Breast epithelium (tissue), 4 donors: ENCODE results near the gene LRPPRC. TPM values are rescaled to one million over a fixed set of nuclear protein-coding genes. Genes with fewer than 3 reads are reported as not detected.

ENCODE experiments used
- DNase-seq, 2 donors: peaks; one replicate each; pipeline ENCODE4 v3.0.0-alpha.2; 2019; ENCODE audit warnings: low spot score in 2 of 2
- H3K27ac ChIP-seq, 2 donors: fragments of 200-600 bp; sonication (generic) in 1 of 2; one replicate each; pipeline ENCODE4 v1.5.1; 2016 to 2019; ENCODE audit warnings: mild to moderate bottlenecking in 1 of 2
- H3K27me3 ChIP-seq, 2 donors: fragments of 200-600 bp; sonication (generic) in 1 of 2; one replicate each; pipeline versions ENCODE4 v1.5.1 to v1.6.0; 2017 to 2019; ENCODE audit warnings: control low read depth in 1 of 2, mild to moderate bottlenecking in 1 of 2
- H3K36me3 ChIP-seq: fragments of 200-600 bp; one replicate; pipeline ENCODE4 v1.5.1; 2019
- H3K4me1 ChIP-seq, 2 donors: fragments of 200-600 bp; sonication (generic); one replicate each; pipeline ENCODE4 v1.5.1; 2016 to 2019; ENCODE audit warnings: control low read depth in 1 of 2
- H3K4me3 ChIP-seq, 3 donors: fragments of 200-600 bp; sonication (generic); 1 replicate in 2 of 3; 2 replicates in 1 of 3; pipeline ENCODE4 v1.5.1; 2016 to 2019; ENCODE audit warnings: mild to moderate bottlenecking in 3 of 3, moderate library complexity in 2 of 3
- H3K9me3 ChIP-seq, 2 donors: fragments of 200-600 bp; sonication (generic) in 1 of 2; one replicate each; pipeline ENCODE4 v1.5.1; 2016 to 2019; ENCODE audit warnings: control low read depth in 1 of 2
- CTCF ChIP-seq, 3 donors: fragments of 450-650 bp; IDR thresholded peaks; one replicate each; pipeline ENCODE4 v1.5.1; 2016 to 2017; ENCODE audit warnings: antibody characterized with exemption in 3 of 3, mild to moderate bottlenecking in 3 of 3, moderate library complexity in 3 of 3
- POLR2A ChIP-seq: fragments of 450-650 bp; IDR thresholded peaks from one replicate; pipeline ENCODE4 v1.6.1; 2016; ENCODE audit warnings: antibody characterized with exemption, mild to moderate bottlenecking, moderate library complexity
- POLR2AphosphoS5 ChIP-seq, 3 donors: sonication (generic); formaldehyde crosslinking; IDR thresholded peaks; one replicate each; pipeline ENCODE4 v1.6.1; 2017; ENCODE audit warnings: antibody characterized with exemption in 3 of 3
- intact Hi-C: fragments of 100-400 bp; cut with DNase I; formaldehyde crosslinking; loops from one replicate; pipeline ENCODE4 v1.15.1; 2023; ENCODE audit warnings: low total_unique reads
- total RNA-seq, 3 donors: library from RNA; depleted of rRNA; stranded (reverse); fragments of >200 nt; gene quantifications; one replicate each; pipeline ENCODE4 v1.1.0, GENCODE V29; 2016

The LRPPRC gene
- total RNA-seq, 3 donors from 2014 or later: 61.6 to 75.4 (median 65.1) TPM

- no peaks in the 10 kb centered on the region for H3K4me1 ChIP-seq
- no peaks in the 10 kb centered on the region for H3K9me3 ChIP-seq
- H3K4me3 ChIP-seq: no peak overlapping the region
- no peaks in the 10 kb centered on the region for H3K27me3 ChIP-seq
- intact Hi-C loops: no loop called here
- H3K36me3 ChIP-seq: no peaks in the 10 kb centered on the region
- TF ChIP-seq POLR2AphosphoS5 (IDR thresholded peaks at IDR 0.05) (no peak), CTCF (IDR thresholded peaks at IDR 0.05) (no peak), POLR2A (no peak)
- DNase-seq: no peak
- no peak overlapping the region for H3K27ac ChIP-seq
Observed at GRCh38 chr2:43905371-43905803, 90.4 kb downstream of the LRPPRC start.

- DNase-seq: no peak
- H3K4me3 ChIP-seq: no peak overlapping the region
- H3K27me3 ChIP-seq: no peaks in the 10 kb centered on the region
- no peak overlapping the region for H3K27ac ChIP-seq
- H3K4me1 ChIP-seq: no peaks in the 10 kb centered on the region
- TF ChIP-seq POLR2AphosphoS5 (IDR thresholded peaks at IDR 0.05): no peak
- TF ChIP-seq CTCF (IDR thresholded peaks at IDR 0.05): no peak
- TF ChIP-seq POLR2A: no peak
- no peaks in the 10 kb centered on the region for H3K9me3 ChIP-seq
- intact Hi-C loops: no loop called here
- H3K36me3 ChIP-seq: no peaks in the 10 kb centered on the region
Observed at GRCh38 chr2:43899589-43899988, 96.2 kb downstream of the LRPPRC start.

GRCh38 chr2:43898838-43899346 is 96.9 kb downstream of the LRPPRC start:
- H3K27me3 ChIP-seq: no peaks in the 10 kb centered on the region
- H3K27ac ChIP-seq: no peak overlapping the region
- H3K4me3 ChIP-seq: peak overlapping the region in 1 of 3 donors; percentile 19
- H3K4me1 ChIP-seq: no peaks in the 10 kb centered on the region
- no peaks in the 10 kb centered on the region for H3K9me3 ChIP-seq
- TF ChIP-seq POLR2A: no peak
- no peak for TF ChIP-seq CTCF (IDR thresholded peaks at IDR 0.05)
- no peak for TF ChIP-seq POLR2AphosphoS5 (IDR thresholded peaks at IDR 0.05)
- intact Hi-C loops: no loop called here
- DNase-seq: no peak
- H3K36me3 ChIP-seq: no peaks in the 10 kb centered on the region

- H3K36me3 ChIP-seq: no peaks in the 10 kb centered on the region
- H3K27ac ChIP-seq: peak overlapping the region in 1 of 2 donors; percentile 20
- peak in 1 of 3 donors; percentile 11 for TF ChIP-seq CTCF (IDR thresholded peaks at IDR 0.05)
- TF ChIP-seq POLR2AphosphoS5 (IDR thresholded peaks at IDR 0.05): no peak
- intact Hi-C loops: no loop called here
- H3K27me3 ChIP-seq: no peaks in the 10 kb centered on the region
- no peaks in the 10 kb centered on the region for H3K4me1 ChIP-seq
- H3K4me3 ChIP-seq: peak overlapping the region in 1 of 3 donors; percentile 19
- no peaks in the 10 kb centered on the region for H3K9me3 ChIP-seq
- peak in 1 of 2 donors; percentile 63 for DNase-seq
Observed at GRCh38 chr2:43898134-43898837, 97.5 kb downstream of the LRPPRC start.

- Histone ChIP-seq H3K36me3 (no peaks in the 10 kb centered on the region), H3K4me1 (no peaks in the 10 kb centered on the region), H3K27ac (no peak overlapping the region), H3K27me3 (no peaks in the 10 kb centered on the region), H3K9me3 (no peaks in the 10 kb centered on the region), H3K4me3 (no peak overlapping the region)
- no peak for DNase-seq
- TF ChIP-seq POLR2A: no peak
- no peak for TF ChIP-seq CTCF (IDR thresholded peaks at IDR 0.05)
- TF ChIP-seq POLR2AphosphoS5 (IDR thresholded peaks at IDR 0.05): no peak
- intact Hi-C loops: no loop called here
Observed at GRCh38 chr2:43897492-43897891, 98.3 kb downstream of the LRPPRC start.
